Measurements from ENCODE around the gene ODF2. TPM values are rescaled to one million over a fixed set of nuclear protein-coding genes. Genes with fewer than 3 reads are reported as not detected.

ODF2 gene
- polyA plus RNA-seq, 1 donor (not counting 4 experiments of a cell fraction or from before 2014, with no cell fraction given), result 14.0 TPM

DNA sequence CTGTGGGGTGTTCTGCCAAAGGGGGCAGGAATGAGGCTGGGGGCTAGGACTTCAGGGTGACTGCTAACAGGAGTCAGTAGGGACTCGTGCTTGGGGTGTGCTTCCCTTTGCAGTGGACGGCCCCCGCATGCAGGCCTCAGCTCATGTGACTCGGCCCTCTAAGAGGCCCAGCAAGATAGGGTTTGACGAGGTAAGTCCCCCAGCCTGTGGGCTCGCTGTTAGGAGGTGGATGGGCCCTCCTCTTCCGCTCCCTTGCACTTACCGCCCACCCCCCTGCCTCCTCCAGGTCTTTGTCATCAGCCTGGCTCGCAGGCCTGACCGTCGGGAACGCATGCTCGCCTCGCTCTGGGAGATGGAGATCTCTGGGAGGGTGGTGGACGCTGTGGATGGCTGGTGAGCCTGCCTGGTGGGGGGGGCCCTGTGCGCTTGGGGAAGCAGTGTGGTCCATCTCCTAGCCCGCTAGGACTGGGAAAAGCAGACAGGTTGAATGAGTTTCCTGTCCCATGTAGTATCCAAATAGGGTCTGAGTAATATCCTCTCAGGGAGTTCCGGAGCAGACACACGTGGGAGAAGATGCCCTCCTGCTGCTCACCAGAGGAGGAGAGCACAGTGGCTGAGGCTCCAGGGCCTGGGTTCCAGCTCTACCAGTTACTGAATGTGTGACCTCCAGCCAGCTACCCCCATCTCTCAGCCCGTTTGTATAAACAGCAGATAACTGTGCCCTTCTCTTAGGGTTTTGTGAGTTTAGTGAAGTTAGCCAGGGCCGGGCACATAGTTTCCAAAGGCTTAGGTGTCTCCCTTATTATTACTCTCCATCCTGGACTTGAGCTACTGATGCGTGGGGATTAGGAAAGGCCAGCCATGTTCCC lies 26.9 kb upstream of the ODF2 start:
- Histone ChIP-seq H3K36me3 (ENCODE audit: control insufficient read depth in 2 of 2, extremely low read depth in 1 of 2, insufficient read depth in 2 of 2, low read length in 2 of 2) (peaks cover 0 to 12% of the 10 kb centered on the region in 2 experiments), H3K9me3 (ENCODE audit: control insufficient read depth, low read depth, low read length) (no peaks in the 10 kb centered on the region), H3K4me3 (ENCODE audit: control insufficient read depth in 2 of 3, extremely low read depth in 1 of 3, insufficient read depth in 2 of 3, low read depth in 1 of 3, low read length in 3 of 3) (no peak overlapping the region), H3K9me1 (ENCODE audit: control insufficient read depth, extremely low read depth, insufficient read depth, low read length) (no peaks in the 10 kb centered on the region), H2AFZ (ENCODE audit: control insufficient read depth, low read length) (no peak overlapping the region), H3K27ac (ENCODE audit: control insufficient read depth, insufficient read depth, low read length) (no peak overlapping the region), H3K27me3 (ENCODE audit: control insufficient read depth, extremely low read depth, insufficient read depth, low read length) (no peaks in the 10 kb centered on the region), H3K79me2 (ENCODE audit: control insufficient read depth, insufficient read depth, low read length) (no peaks in the 10 kb centered on the region), H3K4me2 (ENCODE audit: control insufficient read depth, extremely low read depth, insufficient read depth, low read depth, low read length) (no peak overlapping the region), H4K20me1 (ENCODE audit: control insufficient read depth, extremely low read depth, insufficient read depth, low read length) (no peaks in the 10 kb centered on the region), H3K4me1 (ENCODE audit: control insufficient read depth, extremely low read depth, insufficient read depth, low read length) (peaks cover under 1% of the 10 kb centered on the region), H3K9ac (ENCODE audit: control insufficient read depth, extremely low read depth, insufficient read depth, low read length) (no peak overlapping the region)
- dilution Hi-C loops (cut with MboI; ENCODE audit: extremely low pct_ligation_motif_present, low sequenced_read_pairs), result no loop called here
- FAIRE-seq (no peak), DNase-seq (ENCODE audit: low read depth, low spot score) (no peak)
- TF ChIP-seq EZH2 (IDR thresholded peaks at IDR 0.05; ENCODE audit: low read length) (no peak), CTCF (optimal IDR thresholded peaks at IDR 0.05 in 1 of 3, IDR thresholded peaks at IDR 0.05 in 1 of 3, conservative IDR thresholded peaks at IDR 0.05 in 1 of 3; ENCODE audit: extremely low read depth in 1 of 3, insufficient read depth in 2 of 3, low read length in 3 of 3) (no peak)

DNA sequence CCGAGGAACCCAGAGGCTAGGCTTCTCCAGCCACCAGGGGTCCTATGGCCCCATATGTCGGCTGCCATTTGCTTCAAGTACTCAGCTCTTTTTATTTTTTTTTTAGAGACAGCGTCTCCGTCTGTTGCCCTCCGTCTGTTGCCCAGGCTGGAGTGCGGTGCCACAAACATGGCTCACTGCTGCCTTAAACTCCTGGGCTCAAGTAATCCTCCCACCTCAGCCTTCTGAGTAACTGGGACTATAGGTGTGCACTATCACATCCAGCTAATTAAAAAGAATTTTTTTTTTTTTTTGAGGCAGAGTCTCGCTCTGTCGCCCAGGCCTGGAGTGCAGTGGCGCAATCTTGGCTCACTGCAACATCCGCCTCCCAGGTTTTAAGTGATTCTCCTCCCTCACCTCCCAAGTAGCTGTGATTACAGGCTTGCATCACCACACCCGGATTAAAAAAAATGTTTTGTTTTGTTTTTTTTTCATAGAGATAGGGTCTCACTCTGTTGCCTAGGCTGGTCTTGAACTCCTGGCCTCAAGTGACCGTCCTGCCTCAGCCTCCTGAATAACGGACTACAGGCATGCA lies 26.2 kb upstream of the ODF2 start:
- Histone ChIP-seq H3K79me2 (ENCODE audit: control insufficient read depth, insufficient read depth, low read length) (no peaks in the 10 kb centered on the region), H3K9me1 (ENCODE audit: control insufficient read depth, extremely low read depth, insufficient read depth, low read length) (no peaks in the 10 kb centered on the region), H3K27me3 (ENCODE audit: control insufficient read depth, extremely low read depth, insufficient read depth, low read length) (no peaks in the 10 kb centered on the region), H3K4me2 (ENCODE audit: control insufficient read depth, extremely low read depth, insufficient read depth, low read depth, low read length) (no peak overlapping the region), H3K9me3 (ENCODE audit: control insufficient read depth, low read depth, low read length) (no peaks in the 10 kb centered on the region), H3K36me3 (ENCODE audit: control insufficient read depth in 2 of 2, extremely low read depth in 1 of 2, insufficient read depth in 2 of 2, low read length in 2 of 2) (peaks cover 0 to 13% of the 10 kb centered on the region in 2 experiments), H3K4me3 (ENCODE audit: control insufficient read depth in 2 of 3, extremely low read depth in 1 of 3, insufficient read depth in 2 of 3, low read depth in 1 of 3, low read length in 3 of 3) (no peak overlapping the region), H3K27ac (ENCODE audit: control insufficient read depth, insufficient read depth, low read length) (no peak overlapping the region), H2AFZ (ENCODE audit: control insufficient read depth, low read length) (no peak overlapping the region), H3K4me1 (ENCODE audit: control insufficient read depth, extremely low read depth, insufficient read depth, low read length) (no peaks in the 10 kb centered on the region), H4K20me1 (ENCODE audit: control insufficient read depth, extremely low read depth, insufficient read depth, low read length) (no peaks in the 10 kb centered on the region), H3K9ac (ENCODE audit: control insufficient read depth, extremely low read depth, insufficient read depth, low read length) (no peak overlapping the region)
- DNase-seq (ENCODE audit: low read depth, low spot score) (no peak), FAIRE-seq (no peak)
- no peak for TF ChIP-seq EZH2 (IDR thresholded peaks at IDR 0.05; ENCODE audit: low read length)
- TF ChIP-seq CTCF (optimal IDR thresholded peaks at IDR 0.05 in 1 of 3, IDR thresholded peaks at IDR 0.05 in 1 of 3, conservative IDR thresholded peaks at IDR 0.05 in 1 of 3; ENCODE audit: extremely low read depth in 1 of 3, insufficient read depth in 2 of 3, low read length in 3 of 3), result no peak
- dilution Hi-C loops (cut with MboI; ENCODE audit: extremely low pct_ligation_motif_present, low sequenced_read_pairs), result no loop called here

Measured in keratinocyte (primary cell).